Measurements from ENCODE around the gene PTOV1.

DNA sequence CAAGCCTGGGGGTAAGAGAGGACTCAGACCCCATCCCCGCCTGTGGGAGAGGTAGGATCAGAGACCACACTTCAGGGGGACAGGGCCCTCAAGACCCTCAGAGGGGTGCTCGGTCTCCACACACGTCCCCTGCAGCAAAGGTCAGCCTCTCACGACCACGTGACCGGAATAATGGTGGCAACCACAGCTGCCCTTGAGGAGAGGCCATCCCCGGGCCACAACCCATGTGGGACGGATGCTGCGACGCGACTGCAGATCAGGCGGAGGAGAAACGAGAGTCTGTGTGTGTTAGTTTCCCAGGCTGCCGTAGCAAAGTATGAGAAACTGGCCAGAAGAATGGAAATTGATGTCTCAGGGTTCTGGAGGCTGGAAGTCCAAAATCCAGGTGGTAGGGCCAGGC lies 23.9 kb upstream of the PTOV1 start:
- TF ChIP-seq, protein P1, sequence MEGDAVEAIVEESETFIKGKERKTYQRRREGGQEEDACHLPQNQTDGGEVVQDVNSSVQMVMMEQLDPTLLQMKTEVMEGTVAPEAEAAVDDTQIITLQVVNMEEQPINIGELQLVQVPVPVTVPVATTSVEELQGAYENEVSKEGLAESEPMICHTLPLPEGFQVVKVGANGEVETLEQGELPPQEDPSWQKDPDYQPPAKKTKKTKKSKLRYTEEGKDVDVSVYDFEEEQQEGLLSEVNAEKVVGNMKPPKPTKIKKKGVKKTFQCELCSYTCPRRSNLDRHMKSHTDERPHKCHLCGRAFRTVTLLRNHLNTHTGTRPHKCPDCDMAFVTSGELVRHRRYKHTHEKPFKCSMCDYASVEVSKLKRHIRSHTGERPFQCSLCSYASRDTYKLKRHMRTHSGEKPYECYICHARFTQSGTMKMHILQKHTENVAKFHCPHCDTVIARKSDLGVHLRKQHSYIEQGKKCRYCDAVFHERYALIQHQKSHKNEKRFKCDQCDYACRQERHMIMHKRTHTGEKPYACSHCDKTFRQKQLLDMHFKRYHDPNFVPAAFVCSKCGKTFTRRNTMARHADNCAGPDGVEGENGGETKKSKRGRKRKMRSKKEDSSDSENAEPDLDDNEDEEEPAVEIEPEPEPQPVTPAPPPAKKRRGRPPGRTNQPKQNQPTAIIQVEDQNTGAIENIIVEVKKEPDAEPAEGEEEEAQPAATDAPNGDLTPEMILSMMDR (IDR thresholded peaks at IDR 0.05) = no peak
- TF ChIP-seq POLR2AphosphoS5 (IDR thresholded peaks at IDR 0.05) (no peak), POLR2A (IDR thresholded peaks at IDR 0.05) (no peak)

Data from prostate gland (tissue), 2 donors.